Measurements from ENCODE around the gene PRAC2.
A peak's percentile ranks its signal among the peaks of the same experiment; 100 is the strongest.
"Not testable (repeated sequence)": the region's sequence is repeated elsewhere in the genome, so short reads cannot be mapped to it uniquely, and the experiment has no call there.

PRAC2 gene

DNA sequence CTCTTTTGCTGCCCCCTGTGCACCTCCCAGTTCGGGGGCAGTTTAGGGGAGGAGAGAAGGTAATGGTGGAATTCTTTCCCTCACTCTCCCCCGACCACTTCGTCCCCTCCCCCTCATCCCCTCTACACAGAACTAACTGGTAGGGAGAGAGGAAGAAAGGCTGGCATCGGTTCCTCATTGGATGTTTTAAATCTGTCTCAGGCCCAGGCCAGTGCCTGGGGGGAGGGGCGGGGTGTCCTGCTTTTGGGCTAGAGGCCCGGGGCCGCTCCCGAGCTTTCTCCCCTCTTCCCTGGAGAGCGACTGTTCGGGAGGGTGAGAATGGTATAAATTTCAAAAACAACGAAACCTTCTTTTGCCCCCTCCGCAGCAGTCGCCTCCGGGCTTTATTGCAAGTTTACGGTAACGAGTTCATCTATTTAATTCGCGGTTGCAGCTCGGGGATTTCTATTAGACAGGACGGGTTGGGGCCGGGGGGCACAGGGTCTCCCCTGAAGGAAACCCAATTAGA is at the start of gene PRAC2:
Gene PRAC2 (plus strand): TSS at position 271 of the 508 bp plus-strand sequence. CDS start 1,226 bp downstream, outside the sequence.
- DNase-seq: no peak

DNA sequence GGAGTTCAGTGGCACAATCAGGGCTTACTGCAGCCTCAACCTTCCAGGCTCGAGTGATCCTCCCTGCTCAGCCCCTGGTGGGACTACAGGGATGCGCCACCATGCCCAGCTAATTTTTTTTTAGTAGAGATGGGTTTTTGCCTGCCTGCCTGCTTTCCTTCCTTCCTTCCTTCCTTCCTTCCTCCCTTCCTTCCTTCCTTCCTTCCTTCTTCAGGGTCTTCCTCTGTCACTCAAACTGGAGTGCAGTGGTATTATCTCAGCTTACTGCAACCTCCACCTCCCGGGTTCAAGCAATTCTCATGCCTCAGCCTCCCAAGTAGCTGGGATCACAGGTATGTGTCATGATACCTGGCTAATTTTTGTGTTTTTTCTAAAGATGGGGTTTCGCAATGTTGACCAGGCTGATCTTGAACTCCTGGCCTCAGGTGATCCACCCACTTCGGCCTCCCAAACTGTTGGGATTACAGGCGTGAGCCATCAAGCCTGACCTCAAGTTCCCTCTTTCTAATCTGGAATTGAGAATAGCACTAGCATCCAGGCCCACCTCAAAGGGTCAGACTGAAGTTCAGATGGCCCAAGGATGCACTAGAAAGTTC is 45.9 kb upstream of the PRAC2 start:
- DNase-seq: no peak

DNA sequence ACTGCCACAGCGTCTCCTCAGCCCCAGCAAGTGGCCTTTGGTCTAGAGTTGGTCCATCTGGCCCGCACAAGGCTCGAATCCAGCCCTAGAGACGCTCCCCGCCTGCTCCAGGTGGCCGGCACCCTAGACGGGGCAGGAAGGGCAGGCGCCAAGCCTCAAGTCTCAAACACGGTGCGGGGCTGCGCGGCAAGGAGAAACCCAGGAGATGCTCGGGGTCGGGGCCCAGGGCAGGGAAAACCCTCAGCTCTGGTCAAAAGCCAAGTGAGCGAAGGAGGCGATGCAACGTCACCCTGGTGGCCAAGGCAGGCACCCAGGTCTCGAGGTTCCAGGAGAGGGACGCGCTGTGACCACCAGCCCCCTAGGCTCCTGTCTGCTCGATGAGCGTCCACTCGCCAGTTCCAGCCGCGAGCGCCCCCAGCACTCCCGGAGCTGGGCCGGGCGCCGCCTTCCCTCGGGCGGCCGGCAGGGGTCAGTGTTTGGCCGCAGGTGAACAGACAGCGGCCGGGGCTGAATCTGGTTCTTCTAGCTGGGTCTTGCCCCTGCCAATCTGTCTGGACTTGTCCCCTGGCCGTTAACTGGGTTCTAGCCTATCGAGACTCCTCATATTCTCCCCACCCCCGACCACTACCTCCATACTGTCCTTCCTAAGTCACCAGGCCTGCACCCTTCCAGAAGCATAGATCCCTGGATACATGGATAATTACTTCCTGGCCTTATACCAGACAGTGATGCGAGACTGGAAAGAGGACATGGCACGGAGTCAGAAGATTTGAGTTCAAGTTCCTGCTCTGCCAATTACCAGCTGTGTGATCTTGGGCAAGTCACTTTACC is 44.6 kb upstream of the PRAC2 start:
- peak; percentile 41 for DNase-seq

DNA sequence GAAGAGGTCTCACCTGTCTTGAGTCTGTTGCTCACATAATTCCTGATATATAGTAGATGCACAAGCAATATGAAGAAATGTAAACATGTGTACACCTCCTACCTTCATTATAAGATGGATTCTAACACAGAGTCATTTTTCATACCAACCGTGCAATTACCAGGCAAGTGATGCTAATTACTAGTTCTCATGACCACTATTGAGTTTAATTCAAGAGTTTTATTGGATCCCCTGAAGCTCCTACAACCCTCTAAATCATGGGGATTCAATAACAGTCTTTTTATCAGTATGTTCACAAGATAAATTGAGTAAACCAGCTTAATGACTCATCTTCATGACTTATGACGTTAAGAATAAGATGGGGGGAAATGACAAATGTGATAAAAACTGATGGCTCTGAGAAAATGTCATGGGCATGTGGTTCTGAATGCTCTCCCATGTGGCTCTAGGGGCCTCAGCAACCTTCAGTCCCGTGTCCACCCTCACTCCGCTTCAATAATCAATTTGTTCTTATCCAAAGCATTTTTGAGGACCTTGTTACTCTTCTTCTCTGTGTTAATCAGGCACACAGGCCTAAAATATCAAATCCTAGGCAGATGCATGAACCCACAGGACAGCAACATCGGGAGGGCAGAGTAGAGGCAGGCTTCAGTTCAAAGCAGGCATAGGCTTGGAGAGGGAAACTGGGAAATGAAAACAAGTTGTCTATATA is 43.4 kb upstream of the PRAC2 start:
- DNase-seq: no peak

DNA sequence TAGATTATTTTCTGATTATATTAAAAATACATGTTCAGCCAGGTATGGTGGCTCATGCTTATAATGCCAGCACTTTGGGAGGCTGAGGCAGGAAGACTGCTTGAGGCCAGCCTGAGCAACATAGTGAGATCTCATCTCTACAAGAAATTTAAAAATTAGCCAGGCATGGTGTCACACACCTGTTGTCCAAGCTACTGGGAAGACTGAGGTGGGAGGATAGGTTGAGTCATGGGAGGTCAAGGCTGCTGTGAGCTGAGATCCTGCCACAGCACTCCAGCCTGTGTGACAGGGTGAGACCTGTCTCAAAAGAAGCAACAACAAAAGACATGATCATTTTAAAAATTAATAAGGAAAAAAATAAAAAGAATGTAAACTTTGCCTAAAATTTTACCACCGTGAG is 41.4 kb upstream of the PRAC2 start:
- no peak for DNase-seq

DNA sequence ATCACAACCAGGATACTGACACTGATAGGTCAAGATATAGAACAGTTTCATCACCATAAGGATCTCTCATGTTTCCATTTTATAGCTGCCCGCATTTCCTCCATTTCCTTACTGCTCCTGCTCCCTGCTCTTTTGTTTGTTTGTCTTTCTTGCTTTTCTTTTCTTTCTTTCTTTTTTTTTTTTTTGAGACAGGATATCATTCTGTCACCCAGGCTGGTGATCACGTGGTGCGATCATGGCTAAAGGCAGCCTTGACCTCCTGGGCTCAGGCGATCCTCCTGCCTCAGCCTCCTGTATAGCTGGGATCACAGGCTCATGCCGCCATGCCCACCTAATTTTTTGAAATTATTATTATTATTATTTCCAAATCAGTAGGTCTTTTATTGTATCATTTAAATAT is 32.3 kb upstream of the PRAC2 start:
- no peak for DNase-seq

DNA sequence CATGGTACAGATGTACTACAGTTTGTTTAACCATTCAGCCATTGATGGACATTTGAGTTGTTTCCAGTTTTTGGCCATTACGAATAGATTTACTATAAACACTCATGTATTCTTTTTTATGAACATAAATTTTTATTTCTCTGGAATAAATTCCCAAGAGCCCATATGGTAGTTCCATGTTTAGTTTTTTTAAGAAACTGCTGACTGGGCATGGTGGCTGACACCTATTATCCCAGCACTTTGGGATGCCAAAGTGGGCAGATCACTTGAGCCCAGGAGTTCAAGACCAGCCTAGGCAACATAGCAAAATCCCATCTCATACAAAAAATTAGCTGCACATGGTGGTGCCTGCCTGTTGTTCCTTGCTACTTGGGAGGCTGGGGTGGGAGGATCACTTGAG is 30.9 kb upstream of the PRAC2 start:
- DNase-seq: no peak

DNA sequence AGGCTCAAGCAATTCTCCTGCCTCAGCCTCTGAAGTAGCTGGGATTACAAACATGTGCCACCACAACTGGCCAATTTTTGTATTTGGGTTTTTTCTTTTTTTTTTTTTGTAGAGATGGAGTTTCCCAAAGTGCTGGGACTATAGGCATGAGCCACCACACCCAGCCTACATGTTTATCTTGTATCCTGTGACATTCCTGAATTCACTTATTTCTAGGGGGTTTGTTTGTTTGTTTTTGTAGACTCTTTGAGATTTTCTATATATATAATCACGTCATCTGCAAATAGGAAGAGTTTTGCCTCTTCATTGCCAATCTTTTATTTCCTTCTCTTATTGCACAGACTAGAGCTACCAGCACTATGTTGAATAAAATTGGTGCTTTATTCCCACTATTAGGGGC is 29.8 kb upstream of the PRAC2 start:
- no peak for DNase-seq

DNA sequence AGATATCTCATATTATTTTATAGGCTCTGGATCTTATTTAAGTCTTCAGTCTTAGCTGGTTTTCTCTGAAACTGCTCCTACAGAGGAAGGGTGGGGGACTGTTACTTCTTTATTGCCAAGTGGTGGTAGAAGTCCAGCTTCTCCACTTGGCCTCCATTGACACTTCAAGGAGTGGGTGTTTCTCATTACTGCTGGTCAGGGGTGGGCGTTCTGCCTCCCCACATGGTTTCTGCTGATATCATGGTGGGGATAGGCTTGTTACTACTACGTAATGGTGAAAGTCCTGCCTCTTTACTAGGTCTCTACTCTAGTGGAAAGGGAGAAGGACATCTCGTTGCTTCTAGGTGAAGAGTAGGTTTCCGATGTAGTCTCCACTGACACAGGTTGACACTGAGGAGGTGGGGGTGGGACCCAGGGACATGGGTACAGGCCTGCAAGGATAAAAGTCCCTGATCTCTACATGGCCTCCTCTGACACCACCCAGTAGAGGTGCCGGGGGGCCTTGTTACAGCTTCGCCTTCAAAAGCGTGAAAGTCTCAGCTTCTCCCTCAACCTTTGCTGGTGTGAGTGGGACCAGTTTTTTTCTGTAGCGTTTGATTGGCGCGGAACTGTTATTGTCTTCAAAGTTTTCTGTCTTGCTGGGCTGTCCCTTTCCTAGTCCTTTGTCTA is 21.0 kb upstream of the PRAC2 start:
- DNase-seq: no peak

DNA sequence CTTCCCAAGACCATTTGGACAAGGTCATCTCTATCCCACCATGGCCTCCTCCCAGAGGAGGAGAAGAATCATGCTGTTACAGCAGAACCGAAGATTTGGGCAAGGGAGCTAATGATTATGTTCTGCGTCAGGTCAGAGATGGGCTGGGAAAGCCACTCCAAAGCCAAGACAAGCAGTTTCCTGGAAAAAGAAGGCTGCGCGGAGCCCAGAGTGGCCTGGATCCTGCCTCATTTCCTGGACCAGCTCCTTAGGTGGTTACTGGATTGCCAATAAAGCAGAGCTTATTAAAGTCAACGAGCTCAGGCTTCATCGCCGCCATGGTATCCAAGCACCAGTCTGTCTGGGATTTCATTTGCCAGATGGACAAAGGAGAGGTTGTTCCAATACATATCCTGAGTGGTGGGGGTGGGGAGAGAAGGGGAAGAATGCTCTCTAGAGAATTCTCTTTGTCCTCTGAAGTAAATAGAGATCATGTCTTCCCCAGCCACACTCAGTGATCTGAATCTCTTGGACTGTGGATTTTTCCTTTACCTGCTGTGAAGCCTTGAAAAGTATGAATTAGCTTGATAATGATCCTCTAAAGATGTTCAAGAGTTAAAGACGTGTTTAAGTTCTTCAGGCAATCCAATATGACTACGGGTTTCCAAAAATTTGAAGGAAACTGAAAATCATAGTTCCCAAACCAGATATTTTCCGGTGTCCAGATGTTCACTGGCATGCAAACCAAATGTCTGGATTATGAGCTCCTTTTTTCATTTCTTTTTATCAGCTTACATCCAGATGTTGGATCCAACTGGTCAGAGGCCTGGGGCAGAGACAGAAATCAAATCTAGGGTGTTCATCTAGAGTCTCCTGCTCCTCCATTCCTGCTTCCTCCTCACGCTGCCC is 18.4 kb upstream of the PRAC2 start:
- DNase-seq: peak; percentile 6

DNA sequence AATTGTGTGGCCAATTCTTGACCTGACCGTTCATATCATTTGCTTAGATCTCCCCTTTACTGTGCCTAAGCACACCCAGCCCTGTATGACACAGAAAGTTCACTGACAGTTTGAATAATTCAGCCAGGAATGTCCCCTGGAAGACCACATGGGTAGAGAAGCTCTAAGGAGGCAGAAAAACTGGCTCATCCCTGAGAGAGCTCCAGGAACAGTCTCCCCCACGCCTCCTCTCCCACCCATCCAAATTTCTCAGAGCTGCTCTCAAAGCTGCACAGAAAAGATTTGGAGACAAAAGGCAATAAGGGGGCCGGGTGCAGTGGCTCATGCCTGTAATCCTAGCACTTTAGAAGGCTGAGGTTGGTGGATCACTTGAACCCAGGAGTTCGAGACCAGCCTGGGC is 11.9 kb upstream of the PRAC2 start:
- DNase-seq: no peak

DNA sequence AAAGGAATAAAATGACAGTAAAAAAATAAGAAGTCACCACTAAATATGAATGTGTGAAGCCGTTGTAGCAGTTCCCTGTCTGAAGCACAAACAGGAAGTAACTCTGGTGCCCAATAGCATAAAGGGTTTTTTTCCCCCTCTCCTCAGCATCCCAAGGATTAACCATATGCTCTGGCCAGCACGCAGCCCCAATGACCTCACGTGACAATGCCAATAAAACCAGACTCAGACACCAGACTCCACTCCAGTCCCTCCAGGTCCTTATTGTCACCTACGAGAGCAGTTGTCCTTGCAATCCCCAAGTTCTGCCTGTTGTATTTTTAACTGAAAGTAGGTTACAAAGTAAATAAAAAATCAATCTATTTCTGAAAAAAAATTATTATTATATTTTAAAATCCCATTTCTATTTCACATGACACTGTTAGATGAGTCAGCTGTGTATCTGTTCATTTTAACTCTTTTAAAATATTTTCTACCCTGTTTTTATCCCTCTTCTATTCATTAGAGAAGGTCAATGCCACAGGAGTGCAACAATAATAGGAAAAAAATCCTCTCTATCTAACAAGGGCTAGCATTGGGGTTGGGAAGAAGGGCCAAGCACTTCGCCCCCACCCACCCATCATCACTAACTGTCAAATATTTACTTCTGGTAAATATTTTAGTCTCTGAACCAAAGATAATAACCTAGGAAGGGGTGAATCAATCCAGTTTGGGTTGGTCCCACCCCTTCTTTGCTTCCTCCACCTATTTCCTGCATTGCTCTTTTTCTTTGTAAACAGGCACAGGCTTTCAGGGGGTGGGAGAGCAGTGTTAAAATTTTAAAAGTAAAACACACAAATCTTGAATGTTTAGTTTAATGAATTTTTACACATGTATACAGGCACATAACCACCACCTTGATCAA is 7.2 kb upstream of the PRAC2 start:
- no peak for DNase-seq

DNA sequence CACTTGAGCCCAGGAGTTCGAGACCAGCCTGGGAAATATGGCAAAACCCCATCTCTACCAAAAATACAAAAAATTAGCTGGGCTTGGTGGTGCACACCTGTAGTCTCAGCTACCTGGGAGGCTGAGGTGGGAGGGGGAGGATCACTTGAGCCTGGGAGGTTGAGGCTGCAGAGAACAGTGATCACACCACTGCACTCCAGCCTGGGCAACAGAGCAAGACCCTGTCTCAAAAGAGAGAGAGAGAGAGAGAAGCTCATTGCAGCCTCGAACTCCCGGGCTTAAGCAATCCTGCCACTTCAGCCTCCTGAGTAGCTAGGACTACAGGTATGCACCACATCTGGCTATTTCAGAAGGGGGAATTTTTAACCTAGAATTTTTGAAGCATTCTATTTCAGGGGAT is 6.4 kb upstream of the PRAC2 start:
- not testable (repeated sequence) for DNase-seq

DNA sequence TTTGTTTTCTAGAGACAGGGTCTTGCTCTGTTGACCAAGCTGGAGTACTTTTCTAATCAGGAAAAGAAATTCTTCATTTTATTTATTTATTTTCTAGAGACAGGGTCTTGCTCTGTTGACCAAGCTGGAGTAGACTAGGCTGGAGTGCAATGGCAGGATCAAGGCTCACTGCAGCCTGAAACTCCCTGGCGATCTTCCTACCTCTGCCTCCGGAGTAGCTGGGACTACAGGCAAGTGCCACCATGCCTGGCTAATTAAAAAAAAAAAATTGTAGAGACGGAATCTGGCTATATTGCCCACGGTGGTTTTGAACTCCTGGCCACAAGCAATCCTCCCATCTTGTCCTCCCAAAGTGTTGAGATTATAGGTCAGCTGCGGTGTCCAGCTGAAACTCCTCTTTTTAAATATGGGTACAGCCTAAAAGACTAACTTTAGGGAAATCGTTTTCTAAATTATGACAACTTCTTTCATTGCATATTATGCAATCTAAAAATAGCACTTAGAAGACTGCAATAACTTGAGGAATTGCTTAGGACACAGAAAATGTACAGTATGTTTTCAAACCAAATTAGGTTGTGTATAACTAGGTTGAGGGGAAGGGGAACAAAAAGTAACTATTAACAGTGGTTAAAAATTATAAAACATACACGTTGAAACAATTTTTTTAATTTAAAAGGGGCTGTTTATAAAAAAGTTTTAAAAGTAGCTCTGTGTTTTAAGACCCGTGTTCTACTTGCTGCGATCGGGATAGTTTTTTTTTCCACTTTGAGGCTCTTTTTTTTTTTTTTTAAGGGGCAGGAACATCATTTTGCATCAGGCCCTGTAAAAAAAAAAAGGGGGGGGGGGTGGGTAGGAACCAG is 5.4 kb upstream of the PRAC2 start:
- no peak for DNase-seq

DNA sequence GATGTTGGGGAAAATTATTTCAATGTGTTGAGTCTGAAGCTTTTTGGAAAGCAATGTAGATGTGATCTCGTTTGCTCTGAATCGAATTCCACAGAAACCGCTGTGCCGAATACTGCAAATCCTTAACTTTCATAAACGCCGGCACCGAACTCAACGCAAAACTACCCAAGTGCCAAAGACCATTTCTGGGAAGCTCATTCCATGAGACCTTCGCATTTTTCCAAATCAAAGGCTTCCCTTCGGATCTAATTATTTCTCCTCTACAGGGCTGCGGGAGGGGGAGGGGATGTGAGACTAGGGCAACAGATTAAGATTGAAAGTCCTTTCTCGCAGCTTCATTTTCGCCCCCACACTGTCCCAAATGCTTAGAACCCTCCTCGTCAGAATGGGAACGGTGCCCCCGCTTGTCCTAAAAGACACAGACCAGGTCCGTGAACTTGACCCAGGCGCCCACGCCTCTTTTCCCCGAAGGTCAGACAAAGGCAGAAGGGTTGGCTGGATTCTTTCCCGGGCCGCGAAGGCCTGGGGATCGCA is 4.7 kb upstream of the PRAC2 start:
- no peak for DNase-seq

DNA sequence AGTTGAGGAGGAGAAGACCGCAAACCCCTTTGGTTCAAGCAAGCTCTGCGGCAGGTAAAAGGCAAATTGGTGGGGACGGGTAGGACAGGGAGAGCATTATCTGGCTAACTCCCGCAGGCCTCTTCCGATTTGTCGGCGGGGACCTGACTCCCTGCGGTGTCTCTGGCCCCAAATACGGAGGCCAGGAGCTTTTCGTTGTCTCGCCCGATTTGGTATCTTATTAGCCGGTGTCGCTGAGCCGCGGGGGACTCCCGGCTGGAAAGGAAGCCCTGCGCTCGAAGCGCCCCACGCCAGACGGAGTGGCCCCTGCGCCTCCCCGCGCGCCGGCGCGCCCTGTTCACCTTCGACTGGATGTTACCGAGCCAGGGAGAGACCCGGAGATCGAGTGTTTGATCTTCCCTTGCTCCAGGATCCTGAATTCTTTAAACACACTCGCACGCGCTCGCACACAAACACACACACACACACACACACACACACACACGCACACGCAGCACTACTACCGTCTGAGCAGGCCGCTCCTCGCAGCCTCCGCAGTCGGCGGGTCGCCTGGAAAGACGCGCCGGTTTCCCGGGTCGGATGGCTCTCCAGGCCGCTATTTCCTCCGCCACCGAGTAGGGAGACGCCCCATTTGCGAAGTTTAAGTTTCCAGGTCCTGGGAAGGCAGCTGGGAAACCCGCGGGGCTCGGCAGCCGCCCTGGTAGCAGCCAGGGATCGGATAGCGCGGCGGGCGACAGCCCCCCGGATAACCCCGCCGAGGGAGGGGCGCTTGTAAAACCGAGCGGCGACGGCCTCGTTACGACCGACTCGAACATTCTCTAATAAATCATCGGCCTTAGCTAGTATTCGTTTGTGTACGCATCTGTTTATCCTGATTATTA is 4.0 kb upstream of the PRAC2 start:
- DNase-seq: no peak

DNA sequence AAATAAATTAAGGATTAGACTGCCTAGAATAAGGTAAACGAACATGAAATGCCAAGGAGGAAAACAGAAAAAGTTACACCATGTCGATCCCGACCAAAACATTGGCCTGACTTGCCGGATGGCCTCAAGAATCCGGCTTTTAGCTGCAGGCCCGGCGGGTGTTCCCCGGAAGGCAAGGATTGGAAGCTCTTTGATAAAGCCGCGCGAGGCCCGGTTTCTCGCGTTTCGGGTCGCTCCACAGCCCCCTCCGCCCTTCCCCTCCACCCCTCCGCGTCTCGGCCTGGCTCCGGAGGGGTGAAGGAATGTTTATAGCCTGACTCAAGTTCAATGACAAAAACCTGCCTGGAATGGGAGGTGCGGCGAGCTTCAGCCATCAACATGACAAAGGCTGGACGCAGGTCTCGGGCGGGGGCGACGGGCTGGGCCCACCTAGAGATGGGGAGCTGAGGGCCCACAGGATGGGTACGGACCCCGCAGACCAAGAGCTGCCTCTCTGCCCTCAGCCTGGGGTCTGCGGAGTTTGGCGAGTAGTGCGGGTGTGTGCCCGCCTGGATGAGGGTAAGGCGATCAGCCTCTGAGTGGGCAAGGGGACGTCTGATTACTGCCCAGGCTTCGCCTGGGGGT is 3.2 kb upstream of the PRAC2 start:
- no peak for DNase-seq

All from NCI-H1105 (cell line).